ENCODE measurements around the gene GLA.
A peak's percentile ranks its signal among the peaks of the same experiment; 100 is the strongest.

GLA gene

DNA sequence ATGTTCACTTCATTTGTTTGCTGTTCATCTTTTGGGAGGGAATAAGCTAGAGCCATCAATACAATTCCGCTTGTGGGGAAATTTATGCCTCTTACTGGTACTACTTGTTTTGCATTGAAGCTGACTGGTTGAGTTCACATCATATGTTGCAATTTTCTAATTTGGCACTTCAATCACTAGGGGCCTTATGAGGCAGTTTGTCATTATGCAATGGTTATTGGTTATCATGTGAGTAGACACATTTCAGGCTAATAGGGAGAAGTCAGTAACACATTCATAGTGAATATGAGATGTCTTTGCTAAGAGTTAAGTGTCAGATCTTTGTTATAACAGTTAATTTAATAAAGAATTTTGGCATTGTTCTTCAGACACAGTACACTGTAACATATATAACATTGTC, 11.9 kb downstream of the GLA start:
- no peak for TF ChIP-seq MYC (IDR thresholded peaks at IDR 0.05; ENCODE audit: low read depth, low read length)
- no peak for TF ChIP-seq CTCF (IDR thresholded peaks at IDR 0.05; ENCODE audit: low read depth, low read length)
- TF ChIP-seq, protein P1, sequence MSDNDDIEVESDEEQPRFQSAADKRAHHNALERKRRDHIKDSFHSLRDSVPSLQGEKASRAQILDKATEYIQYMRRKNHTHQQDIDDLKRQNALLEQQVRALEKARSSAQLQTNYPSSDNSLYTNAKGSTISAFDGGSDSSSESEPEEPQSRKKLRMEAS (IDR thresholded peaks at IDR 0.05; ENCODE audit: low read depth, low read length), result no peak
- no peak overlapping the region for H3K4me3 ChIP-seq (ENCODE audit: low read depth, low read length)
- DNase-seq (ENCODE audit: low read depth), result peak; percentile 71

- H3K4me3 ChIP-seq (ENCODE audit: low read depth, low read length), result no peak overlapping the region
- TF ChIP-seq MYC (IDR thresholded peaks at IDR 0.05; ENCODE audit: low read depth, low read length) (no peak), POLR2A (IDR thresholded peaks at IDR 0.05; ENCODE audit: extremely low read depth, insufficient read length) (no peak), CTCF (IDR thresholded peaks at IDR 0.05; ENCODE audit: low read depth, low read length) (no peak)
- TF ChIP-seq, protein P1 (IDR thresholded peaks at IDR 0.05; ENCODE audit: low read depth, low read length), result no peak
- no peak for DNase-seq (ENCODE audit: low read depth)
Measured at GRCh38 chrX:101394372-101394771, 13.4 kb downstream of the GLA start.

DNA sequence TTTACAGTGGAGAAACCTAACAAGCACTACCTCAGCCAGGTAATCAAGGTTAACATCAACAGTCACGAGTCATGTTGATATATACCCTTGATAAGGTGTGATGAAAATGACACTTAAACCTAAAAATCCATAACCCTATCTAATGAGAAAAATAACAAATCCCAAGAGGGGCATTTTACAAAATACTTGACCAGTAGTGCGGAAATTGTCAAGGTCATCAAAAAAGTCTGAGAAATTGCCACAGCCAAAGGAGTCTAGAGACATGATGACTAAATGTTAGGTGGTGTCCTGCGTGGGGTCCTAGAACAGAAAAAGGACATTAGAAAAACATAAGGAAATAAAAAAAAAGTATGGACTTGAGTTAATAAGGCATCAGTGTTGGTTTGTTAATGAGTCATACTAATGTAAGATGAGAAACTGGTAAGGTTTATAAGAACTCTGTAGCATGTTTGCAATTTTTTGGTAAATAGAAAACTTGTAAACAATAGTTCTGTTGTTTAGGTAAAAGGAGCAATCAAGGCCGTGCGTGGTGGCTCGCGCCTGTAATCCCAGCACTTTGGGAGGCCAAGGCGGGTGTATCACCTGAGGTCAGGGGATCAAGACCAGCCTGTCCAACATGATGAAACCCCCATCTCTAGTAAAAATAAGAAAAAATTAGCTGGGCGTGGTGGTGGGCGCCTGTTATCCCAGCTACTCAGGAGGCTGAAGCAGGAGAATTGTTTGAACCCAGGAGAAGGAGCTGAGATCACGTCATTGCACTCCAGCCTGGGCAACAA, 14.0 kb downstream of the GLA start:
- TF ChIP-seq POLR2A (IDR thresholded peaks at IDR 0.05; ENCODE audit: extremely low read depth, insufficient read length), result peak; percentile 1
- TF ChIP-seq, protein P1 (IDR thresholded peaks at IDR 0.05; ENCODE audit: low read depth, low read length), result no peak
- peak overlapping the region; percentile 99 for H3K4me3 ChIP-seq (ENCODE audit: low read depth, low read length)
- no peak for DNase-seq (ENCODE audit: low read depth)

GRCh38 chrX:101391831-101392230, 15.9 kb downstream of the GLA start:
- no peak for DNase-seq (ENCODE audit: low read depth)
- peak overlapping the region; percentile 99 for H3K4me3 ChIP-seq (ENCODE audit: low read depth, low read length)
- TF ChIP-seq MYC (IDR thresholded peaks at IDR 0.05; ENCODE audit: low read depth, low read length), result no peak
- TF ChIP-seq, protein P1 (IDR thresholded peaks at IDR 0.05; ENCODE audit: low read depth, low read length), result no peak
- TF ChIP-seq CTCF (IDR thresholded peaks at IDR 0.05; ENCODE audit: low read depth, low read length), result no peak
- TF ChIP-seq POLR2A (IDR thresholded peaks at IDR 0.05; ENCODE audit: extremely low read depth, insufficient read length), result no peak

- peak; percentile 91 for TF ChIP-seq POLR2A (IDR thresholded peaks at IDR 0.05; ENCODE audit: extremely low read depth, insufficient read length)
- peak; percentile 94 for TF ChIP-seq MYC (IDR thresholded peaks at IDR 0.05; ENCODE audit: low read depth, low read length)
- TF ChIP-seq CTCF (IDR thresholded peaks at IDR 0.05; ENCODE audit: low read depth, low read length), result peak; percentile 58
- TF ChIP-seq, protein P1 (IDR thresholded peaks at IDR 0.05; ENCODE audit: low read depth, low read length), result peak; percentile 77
- peak; percentile 96 for DNase-seq (ENCODE audit: low read depth)
- H3K4me3 ChIP-seq (ENCODE audit: low read depth, low read length), result peak within 1 kb of the TSS; percentile 99
Measured at GRCh38 chrX:101390664-101391525, 16.8 kb downstream of the GLA start, which contains the start of gene RPL36A. TSS of gene RPL36A (plus strand) at chrX:101391011. CDS start at chrX:101391044, 33 bp downstream.
